ENCODE results near the gene ERMARD.

ERMARD gene

GRCh38 chr6:169828176-169828575, 76.8 kb downstream of the ERMARD start:
- no peak overlapping the region for H3K4me2 ChIP-seq (ENCODE audit: low read depth, low read length, poor library complexity, severe bottlenecking)
- H3K27me3 ChIP-seq (ENCODE audit: low read length) = no peaks in the 10 kb centered on the region
- H4K20me1 ChIP-seq (ENCODE audit: low read depth, low read length) = no peaks in the 10 kb centered on the region
- TF ChIP-seq CTCF (IDR thresholded peaks at IDR 0.05; ENCODE audit: insufficient read depth, low read length, poor library complexity, severe bottlenecking) (no peak), EZH2phosphoT487 (conservative IDR thresholded peaks at IDR 0.05; ENCODE audit: low read length) (no peak)
- H3F3A ChIP-seq (ENCODE audit: insufficient read depth) = no peaks in the 10 kb centered on the region
- H3K36me3 ChIP-seq (ENCODE audit: low read length) = no peaks in the 10 kb centered on the region
- no peak overlapping the region for H2AFZ ChIP-seq (ENCODE audit: low read depth, low read length, severe bottlenecking)
- no peak overlapping the region for H3K27ac ChIP-seq (ENCODE audit: low read depth, low read length)
- no peaks in the 10 kb centered on the region for H3K9me2 ChIP-seq (replicated peaks; ENCODE audit: insufficient read depth, low read length)
- no peaks in the 10 kb centered on the region for H3K9me3 ChIP-seq (ENCODE audit: insufficient read depth, low read length)
- no peak overlapping the region for H3K4me3 ChIP-seq (ENCODE audit: insufficient read depth, low read length, poor library complexity, severe bottlenecking)
- no peaks in the 10 kb centered on the region for H3K79me2 ChIP-seq (ENCODE audit: insufficient read depth, low read length)
- H3K9ac ChIP-seq (ENCODE audit: low read length) = no peak overlapping the region

- H3K27me3 ChIP-seq (ENCODE audit: low read length) = no peaks in the 10 kb centered on the region
- H3K27ac ChIP-seq (ENCODE audit: low read depth, low read length) = no peak overlapping the region
- H2AFZ ChIP-seq (ENCODE audit: low read depth, low read length, severe bottlenecking) = no peak overlapping the region
- H3K9me2 ChIP-seq (replicated peaks; ENCODE audit: insufficient read depth, low read length) = no peaks in the 10 kb centered on the region
- no peaks in the 10 kb centered on the region for H3F3A ChIP-seq (ENCODE audit: insufficient read depth)
- TF ChIP-seq EZH2phosphoT487 (conservative IDR thresholded peaks at IDR 0.05; ENCODE audit: low read length) = no peak
- TF ChIP-seq CTCF (IDR thresholded peaks at IDR 0.05; ENCODE audit: insufficient read depth, low read length, poor library complexity, severe bottlenecking) = no peak
- H3K79me2 ChIP-seq (ENCODE audit: insufficient read depth, low read length) = no peaks in the 10 kb centered on the region
- no peaks in the 10 kb centered on the region for H4K20me1 ChIP-seq (ENCODE audit: low read depth, low read length)
- no peak overlapping the region for H3K9ac ChIP-seq (ENCODE audit: low read length)
- H3K4me3 ChIP-seq (ENCODE audit: insufficient read depth, low read length, poor library complexity, severe bottlenecking) = no peak overlapping the region
- H3K4me2 ChIP-seq (ENCODE audit: low read depth, low read length, poor library complexity, severe bottlenecking) = no peak overlapping the region
- H3K36me3 ChIP-seq (ENCODE audit: low read length) = no peaks in the 10 kb centered on the region
- H3K9me3 ChIP-seq (ENCODE audit: insufficient read depth, low read length) = no peaks in the 10 kb centered on the region
Observed at GRCh38 chr6:169829786-169830185, 78.4 kb downstream of the ERMARD start.

GRCh38 chr6:169830876-169831275, 79.5 kb downstream of the ERMARD start:
- Histone ChIP-seq H3K79me2 (ENCODE audit: insufficient read depth, low read length) (no peaks in the 10 kb centered on the region), H3K9me2 (replicated peaks; ENCODE audit: insufficient read depth, low read length) (no peaks in the 10 kb centered on the region), H3K4me2 (ENCODE audit: low read depth, low read length, poor library complexity, severe bottlenecking) (no peak overlapping the region), H3F3A (ENCODE audit: insufficient read depth) (no peaks in the 10 kb centered on the region), H3K9me3 (ENCODE audit: insufficient read depth, low read length) (no peaks in the 10 kb centered on the region), H3K9ac (ENCODE audit: low read length) (no peak overlapping the region), H3K36me3 (ENCODE audit: low read length) (no peaks in the 10 kb centered on the region), H3K4me3 (ENCODE audit: insufficient read depth, low read length, poor library complexity, severe bottlenecking) (no peak overlapping the region), H2AFZ (ENCODE audit: low read depth, low read length, severe bottlenecking) (no peak overlapping the region), H4K20me1 (ENCODE audit: low read depth, low read length) (no peaks in the 10 kb centered on the region), H3K27ac (ENCODE audit: low read depth, low read length) (no peak overlapping the region), H3K27me3 (ENCODE audit: low read length) (no peaks in the 10 kb centered on the region)
- TF ChIP-seq EZH2phosphoT487 (conservative IDR thresholded peaks at IDR 0.05; ENCODE audit: low read length) (no peak), CTCF (IDR thresholded peaks at IDR 0.05; ENCODE audit: insufficient read depth, low read length, poor library complexity, severe bottlenecking) (no peak)
